Stimulated activated CD8-positive, alpha-beta memory T cell treated with anti-CD3 and anti-CD28 coated beads, Interleukin-4, amount 100 ng/mL, for 48 hours (primary cell): ENCODE measurements around the gene ABHD6.
"Not testable (repeated sequence)": the region's sequence is repeated elsewhere in the genome, so short reads cannot be mapped to it uniquely, and the experiment has no call there.

Source experiments
- DNase-seq: peaks from one replicate; pipeline ENCODE4 v3.0.0-alpha.2; 2020

The ABHD6 gene, protein sequence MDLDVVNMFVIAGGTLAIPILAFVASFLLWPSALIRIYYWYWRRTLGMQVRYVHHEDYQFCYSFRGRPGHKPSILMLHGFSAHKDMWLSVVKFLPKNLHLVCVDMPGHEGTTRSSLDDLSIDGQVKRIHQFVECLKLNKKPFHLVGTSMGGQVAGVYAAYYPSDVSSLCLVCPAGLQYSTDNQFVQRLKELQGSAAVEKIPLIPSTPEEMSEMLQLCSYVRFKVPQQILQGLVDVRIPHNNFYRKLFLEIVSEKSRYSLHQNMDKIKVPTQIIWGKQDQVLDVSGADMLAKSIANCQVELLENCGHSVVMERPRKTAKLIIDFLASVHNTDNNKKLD

DNA sequence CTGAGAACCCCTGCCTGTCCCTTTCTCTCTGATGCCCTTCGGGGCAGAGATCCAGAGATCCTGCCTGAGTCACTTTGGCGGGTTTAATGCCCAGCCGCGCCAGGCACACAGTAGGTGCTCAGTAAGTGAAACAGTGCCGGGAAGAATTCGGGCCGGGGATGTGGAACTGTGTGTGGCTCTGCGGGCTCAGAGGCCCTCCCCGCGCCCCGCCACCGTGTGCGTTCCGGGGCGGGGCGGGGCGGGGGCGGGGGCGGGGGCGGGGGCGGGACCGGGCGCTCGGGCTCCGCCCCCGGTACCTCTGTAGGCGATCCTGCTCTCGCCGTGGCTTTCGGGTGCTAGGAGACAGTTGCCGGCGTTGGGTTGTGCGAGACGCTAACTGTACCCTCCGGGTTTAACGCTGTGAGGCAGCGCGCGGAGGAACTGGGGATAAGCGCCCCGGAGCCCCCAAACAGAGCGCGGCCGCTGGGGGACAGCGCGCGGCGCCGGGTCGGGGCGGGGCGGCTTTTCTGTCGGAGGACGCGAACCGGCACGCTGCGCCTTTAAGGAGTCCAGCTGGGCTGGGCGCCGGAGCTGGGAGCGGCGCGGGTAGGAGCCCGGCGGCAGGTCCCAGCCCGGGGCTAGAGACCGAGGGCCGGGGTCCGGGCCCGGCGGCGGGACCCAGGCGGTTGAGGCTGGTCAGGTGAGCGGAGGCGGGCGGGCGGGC is at the start of gene ABHD6:
Gene ABHD6, plus strand, starts transcription at position 555 of the 703 bp plus-strand sequence. CDS start 18,795 bp downstream, outside the sequence.
- DNase-seq = peak; percentile 90

DNA sequence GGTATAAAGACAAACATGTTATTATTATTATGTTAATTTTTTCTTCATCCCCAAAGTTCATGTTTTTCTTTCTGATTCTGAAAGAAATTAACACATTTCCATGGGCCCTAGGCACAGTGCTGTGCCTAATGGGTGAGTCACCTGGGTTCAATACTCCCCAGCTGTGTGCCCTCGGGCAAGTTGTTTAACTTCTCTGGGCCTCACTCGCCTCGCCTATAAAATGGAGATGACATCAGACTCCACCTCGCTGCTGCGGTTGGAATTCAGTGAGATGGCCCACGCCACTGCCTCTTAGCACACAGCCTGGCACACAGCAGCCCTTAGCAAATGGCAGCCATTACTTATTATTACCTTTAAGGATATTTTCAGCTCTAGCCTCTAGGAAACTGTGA is 49.4 kb upstream of the ABHD6 start:
- DNase-seq = no peak

DNA sequence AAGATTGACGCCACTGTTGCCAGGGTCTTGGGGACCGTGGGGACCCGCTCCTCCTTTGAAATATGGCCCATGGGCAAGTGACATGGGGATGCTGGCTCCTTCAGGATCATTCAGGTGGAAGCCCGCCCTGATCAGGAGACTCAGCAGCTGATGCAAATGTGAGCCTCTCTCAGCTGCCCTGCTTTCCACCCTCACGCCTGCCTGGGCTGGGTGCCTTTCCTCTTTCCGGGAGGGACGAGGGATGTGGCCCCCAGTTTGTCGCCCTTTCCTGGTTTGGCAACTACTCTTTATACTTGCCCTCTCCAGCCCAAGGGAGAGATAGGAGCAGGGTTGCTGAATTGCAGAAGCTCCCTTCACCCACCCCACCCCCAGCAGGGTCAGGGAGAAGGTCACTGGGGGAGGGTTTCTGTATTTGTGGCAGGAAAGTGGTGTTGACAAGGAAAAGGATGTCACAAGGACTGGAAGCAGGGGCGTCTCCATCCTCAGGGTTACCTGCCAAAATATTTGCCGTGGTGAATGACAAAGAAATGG is 48.6 kb upstream of the ABHD6 start:
- no peak for DNase-seq

DNA sequence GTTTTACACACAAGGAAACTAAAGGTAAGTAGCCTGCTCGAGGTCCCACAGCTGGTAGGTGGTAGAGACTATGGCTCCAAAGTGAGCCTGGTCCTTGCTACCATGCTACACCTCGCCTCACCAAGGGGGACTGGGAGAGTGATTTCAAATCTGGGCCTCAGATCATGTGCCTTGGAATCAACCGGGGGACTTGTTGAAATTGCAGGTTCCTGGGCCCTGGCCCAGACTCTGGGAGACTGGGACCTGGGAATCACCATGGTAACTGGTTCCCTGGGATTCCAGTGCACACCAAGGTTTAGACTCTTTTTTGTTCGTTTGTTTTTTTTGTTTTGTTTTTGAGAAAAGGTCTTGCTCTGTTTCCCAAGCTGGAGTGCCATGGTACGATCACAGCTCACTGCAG is 47.9 kb upstream of the ABHD6 start:
- no peak for DNase-seq

DNA sequence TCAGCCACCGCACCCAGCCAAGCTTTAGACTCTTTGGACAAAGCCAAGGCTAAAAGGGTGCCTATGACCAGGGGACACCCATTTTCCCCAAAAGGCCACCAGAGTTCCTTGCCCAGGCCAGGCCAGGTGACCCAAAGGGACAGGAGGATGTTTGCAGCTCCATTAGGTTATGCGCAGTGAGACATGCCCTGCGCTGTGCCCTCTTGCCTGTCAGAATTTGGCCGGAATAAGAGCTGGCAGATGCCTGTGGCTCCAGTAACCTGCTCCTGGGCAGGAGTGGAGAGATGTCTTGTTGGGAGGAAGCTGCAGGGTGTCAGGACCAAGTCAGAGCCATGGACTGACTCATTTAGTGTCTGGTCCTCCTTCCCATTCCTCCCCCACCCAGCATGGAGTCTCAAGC is 47.3 kb upstream of the ABHD6 start:
- no peak for DNase-seq

DNA sequence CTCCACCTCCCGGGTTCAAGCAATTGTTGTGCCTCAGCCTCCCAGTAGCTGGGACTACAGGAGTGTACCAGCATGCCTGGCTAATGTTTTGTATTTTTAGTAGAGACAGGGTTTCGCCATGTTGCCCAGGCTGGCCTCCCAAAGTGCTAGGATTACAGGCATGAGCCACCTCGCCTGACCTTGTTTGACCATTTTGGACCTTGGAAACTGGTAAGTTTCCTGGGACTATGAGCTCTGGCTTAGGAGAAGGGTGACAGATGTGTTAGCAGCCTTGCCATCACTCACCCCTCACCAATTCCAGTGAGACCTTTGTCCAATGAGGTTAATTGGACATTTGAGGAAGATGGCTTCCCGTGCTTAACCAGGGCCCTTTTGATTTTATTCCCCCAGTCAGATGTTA is 46.7 kb upstream of the ABHD6 start:
- no peak for DNase-seq

DNA sequence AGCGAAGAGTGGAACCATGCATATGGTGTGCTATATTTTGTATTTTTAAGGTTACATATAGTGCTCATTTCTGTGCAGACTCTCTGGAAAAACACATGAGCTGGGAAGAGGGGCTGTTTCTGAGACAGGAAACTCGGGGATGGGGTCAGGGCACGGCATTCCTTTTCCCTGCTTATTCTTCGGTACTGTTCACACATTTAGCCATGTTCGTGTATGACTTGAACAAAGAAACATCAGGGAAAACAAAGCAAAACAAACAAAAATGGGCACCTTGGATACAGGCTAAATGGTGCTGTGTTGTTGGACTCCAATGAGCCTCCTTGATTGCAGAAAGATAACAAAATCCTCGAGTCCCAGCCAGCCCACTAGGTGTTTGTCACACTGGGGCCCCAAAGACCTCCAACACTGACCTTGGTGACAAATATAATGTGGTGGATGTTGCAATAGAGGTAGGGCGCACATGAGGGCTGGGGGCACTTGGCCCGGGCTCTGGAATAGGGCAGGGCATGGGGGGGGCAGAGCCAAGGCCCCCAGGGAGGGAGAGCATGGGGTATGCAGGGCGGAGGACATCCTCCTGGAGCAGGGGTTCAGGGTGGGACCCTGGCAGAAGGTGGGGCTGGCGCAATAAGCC is 46.1 kb upstream of the ABHD6 start:
- DNase-seq = no peak

DNA sequence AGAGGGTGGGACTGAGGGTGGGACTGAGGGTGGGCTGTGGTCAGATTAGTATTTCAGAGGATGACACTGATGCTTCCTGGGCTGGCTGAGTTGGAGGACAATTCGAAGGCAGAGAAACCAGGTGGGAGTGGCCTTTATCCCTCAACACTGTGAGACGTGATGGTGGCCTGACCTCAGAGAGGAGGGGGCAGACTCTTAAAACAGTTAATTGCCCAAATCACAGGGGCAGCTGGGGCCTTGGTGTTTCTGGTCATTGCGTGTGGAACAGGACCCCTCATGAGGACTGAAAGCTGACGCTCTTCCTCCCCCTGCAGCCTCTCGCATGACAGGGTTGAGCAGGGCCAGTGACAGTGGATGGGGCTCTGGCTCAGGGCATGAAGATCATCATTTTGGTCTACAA is 45.5 kb upstream of the ABHD6 start:
- no peak for DNase-seq

DNA sequence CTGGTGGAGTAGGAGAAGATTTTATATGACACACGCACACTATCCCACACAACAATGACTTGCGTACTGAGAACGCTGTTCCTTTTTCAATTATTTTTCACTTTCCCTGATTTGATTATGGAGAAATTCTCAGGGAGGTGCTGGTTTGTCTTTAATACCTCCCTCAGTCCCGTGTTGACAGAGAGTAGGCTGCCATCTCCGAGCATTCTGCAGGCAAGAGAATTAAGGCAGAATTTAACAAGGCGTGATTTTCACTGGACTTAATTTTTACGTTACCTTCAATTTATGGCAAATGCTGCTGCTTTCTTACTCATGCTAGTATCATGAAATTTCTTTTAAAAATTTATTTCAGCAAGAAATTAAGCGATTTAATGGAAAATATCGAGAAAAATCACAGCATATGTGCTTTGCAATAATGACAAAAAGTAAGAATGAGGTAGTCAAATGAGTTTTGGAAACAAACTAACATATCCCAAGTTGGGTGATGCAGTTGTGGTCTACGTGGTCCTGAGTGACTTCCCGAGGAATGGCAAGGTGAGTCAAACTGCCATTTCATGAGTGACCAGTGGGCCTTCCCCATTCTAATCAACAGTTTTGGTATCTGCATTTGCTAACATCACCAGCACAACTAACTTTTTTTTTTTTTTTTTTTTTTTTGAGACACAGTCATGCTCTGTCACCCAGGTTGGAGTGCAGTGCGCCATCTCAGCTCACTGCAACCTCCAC is 43.7 kb upstream of the ABHD6 start:
- DNase-seq = no peak

DNA sequence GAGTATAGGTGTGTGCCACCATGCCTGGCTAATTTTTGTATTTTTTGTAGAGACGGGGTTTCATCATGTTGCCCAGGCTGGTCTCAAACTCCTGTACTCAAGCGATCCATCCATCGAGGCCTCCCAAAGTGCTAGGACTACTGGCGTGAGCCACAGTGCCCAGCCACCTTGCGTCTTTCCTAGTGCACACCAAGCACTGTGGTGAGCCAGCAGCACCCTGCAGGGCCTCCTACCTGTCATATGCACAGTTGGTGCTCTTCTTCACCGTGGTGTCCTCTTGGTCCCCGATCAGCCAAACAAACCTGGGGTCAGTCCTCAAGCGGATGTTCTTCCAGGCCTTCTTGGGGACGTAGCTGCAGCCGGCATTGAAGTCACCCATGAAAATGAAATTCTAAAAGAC is 40.0 kb upstream of the ABHD6 start:
- DNase-seq = no peak

DNA sequence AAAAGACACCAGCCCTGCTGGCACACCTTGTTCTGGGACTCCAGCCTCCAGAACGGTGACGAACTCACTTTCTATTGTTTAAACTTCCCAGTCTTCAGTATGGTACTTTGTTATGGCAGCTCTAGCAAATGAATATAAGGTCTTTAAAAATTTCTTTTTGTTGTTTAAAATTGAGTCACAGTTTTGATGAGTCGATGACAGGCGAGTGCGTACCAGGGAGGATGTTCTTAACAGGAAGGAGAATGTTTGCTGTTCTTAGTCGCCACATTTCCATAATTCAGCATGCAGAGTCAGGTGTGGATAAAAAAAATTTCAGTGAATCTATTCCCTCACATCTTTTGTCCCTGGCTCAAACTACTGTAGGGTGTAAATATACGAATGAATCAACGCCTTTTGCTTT is 39.2 kb upstream of the ABHD6 start:
- DNase-seq = no peak

DNA sequence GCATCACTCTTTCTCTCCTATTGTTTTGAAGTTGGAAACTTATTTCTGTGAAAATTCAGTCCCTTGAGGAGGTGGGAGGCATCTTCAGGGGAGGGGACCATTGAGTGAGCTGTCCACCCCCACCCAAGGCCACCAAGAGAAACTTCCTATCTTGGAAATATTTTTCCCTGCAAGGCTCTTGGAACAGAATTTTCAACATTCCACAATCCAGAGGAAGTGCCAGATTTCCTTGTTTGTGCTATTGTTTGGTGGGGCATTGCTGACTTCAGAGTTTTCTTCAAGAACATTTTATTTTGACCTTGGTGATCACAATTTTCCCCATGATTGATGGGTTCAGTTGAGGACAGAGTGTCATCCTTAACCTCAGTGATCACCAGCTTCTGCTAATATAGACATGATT is 38.8 kb upstream of the ABHD6 start:
- no peak for DNase-seq

DNA sequence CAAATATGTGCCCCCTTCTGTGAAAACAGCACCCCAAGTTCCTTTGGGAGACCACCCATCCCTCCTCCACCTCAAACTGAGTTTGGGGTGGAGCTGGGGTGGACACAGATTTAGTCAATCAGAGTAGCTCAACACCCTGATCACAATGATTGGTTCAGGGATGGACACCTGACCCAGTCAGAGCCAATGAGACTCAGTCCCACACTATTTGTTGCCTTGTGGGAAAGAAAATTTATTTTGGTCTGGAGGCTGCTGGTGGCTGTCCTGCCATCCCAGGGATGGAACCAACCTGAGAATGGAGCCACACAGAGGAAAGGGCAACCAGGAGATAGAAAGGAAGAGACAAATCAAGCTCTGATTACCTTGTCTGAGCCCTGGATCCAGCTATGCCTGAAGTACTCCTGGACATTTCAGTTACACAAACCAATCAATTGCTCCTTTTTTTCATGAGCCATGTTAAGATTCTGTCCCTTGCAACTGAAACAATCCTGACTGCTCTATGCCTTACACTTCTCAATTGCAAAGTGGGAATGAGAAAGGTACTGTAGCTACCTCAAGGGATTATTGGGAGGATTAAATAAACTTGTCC is 37.4 kb upstream of the ABHD6 start:
- no peak for DNase-seq

DNA sequence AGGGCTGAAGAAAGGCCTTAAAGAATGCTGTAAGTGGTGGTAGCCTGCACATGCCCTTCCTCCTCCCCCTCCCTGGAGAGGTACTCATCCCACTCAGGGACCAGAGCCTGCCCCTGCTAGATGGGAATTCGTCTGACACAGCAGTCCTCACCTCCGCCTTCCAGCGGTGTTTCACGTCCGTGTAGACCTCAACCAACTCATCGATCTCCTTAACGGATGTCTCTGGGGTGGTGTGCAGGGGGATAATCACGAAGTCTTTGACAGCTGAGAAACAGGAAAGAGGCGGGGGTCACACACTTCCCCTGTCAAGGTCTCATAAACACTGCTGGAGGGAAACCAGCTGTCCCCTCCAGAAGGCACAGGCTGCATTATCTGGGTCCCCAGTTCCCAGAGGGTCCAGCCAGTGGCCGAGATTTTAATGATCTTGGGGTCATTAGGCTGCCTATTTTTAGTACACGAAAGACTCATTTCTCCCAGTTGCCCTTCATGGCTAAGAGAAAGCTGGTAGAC is 36.7 kb upstream of the ABHD6 start:
- DNase-seq = no peak

DNA sequence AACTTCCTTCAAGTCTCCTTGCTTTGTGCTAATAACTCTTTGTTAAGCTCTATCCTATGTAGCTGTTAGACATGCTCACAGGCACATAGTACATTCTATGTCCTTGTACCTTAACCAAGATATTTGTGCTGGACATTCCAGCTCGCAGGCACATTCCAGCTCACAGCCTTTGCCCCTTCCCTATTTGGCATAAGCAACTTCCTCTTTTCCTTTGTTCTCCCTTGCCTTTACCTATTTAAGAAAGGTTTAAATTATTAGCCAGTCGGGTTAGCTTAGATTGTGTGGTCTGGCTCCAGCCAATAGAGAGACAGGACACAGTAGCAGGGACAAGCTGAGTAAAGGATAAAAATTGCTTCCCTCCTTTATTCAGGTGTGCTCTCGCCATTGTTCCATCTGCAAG is 36.1 kb upstream of the ABHD6 start:
- not testable (repeated sequence) for DNase-seq

DNA sequence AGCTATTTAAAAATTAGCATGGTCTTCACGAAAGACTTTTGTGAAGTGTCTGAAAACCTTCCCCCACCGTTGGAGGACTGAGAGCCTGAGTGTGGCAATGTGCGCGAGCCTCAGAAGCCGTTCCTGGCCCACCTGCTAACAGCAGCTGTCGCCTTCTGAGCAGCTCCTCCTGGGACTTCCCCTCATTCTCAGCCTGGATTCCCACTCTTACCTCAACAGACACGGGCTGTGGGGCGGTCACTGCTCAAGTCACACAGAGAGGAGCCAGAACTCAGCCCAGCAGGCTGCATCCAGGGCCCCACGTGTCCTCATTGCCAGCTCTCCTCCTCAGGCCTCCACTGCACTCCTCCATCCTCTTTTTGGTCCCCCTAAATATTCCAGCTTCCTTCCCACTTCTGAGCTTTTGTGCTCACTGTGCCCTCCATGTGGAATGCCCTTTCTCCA is 34.7 kb upstream of the ABHD6 start:
- DNase-seq = no peak

DNA sequence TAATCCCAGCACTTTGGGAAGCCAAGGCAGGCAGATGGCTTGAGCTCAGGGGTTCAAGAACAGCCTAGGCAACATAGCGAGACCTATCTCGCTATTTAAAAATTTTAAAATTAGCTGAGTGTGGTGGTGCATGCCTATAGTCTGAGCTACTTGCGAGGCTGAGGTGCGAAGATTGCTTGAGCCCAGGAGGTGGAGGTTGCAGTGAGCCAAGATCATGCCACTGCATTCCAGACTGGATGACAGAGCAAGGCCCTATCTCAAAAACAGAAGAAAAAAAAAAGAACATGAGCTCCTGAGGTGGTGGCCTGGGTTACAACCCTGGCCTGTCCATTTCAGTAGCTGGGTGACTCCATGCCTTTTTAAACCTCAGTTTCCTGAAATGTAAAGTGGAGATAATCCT is 34.1 kb upstream of the ABHD6 start:
- DNase-seq = no peak

DNA sequence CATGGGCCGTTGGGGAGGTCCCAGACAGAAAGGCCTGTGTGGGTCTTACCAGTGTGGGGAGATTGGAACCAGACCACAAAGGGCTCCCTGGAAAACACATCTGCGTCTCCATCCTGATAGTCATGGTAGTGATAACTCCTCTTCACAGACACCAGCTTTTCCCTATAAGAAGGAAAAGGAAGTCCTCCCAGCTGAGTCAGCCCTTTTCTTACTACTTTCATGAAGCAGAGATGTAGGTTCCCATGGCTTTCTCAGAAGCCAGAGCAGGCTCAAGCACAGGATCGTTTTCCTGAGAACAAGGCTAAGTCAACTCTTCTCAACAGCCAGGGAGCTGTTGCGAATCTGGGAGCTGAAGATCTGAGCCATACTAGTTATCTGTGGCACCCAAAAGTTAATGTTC is 32.9 kb upstream of the ABHD6 start:
- no peak for DNase-seq

DNA sequence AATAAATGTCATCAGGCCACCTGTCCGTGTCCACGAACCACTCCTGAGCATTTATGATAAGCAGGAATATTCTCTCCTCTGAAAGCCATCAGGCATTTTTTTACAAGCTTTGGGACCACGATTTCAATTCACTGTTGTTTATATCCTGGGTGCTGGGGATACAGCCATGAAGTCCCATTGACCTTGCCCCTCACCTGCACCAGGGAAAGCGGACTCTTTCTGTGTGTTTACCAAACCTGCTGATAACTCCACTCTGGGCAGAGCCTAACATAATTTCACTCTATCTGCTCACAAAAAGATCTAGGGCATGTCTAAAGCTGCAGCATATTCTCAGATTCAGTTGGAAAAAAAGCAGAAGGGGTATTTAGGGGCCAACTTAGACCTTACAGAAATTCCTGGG is 31.6 kb upstream of the ABHD6 start:
- no peak for DNase-seq

DNA sequence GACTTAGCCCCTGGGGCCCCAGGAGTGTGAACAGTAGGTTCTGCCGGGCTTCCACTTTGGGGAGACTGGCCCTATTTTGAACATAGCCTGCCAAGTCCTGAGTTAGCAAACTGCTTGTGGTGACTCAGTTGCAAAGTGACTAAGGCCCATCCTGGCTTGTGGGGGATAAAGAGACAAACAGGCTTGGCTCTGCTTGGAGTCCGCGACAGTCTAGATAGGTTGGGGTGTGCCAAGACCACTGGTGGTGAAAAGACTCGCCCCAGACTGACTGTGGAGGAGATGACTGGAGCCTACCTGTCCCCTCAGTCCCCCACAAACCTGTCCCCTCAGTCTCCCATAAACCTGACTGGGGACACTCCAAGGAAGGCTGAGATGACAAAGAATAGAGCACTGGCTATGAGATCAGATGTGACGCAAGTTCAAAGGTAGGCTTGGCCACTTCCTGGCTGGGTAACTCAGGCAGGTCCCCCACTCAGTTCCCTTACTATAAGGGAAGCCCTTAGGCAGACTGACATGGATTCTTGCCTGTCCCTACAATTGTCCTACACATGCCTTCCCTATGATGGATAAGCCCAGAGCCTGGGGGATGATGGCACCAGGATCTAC is 31.1 kb upstream of the ABHD6 start:
- DNase-seq = peak; percentile 48

DNA sequence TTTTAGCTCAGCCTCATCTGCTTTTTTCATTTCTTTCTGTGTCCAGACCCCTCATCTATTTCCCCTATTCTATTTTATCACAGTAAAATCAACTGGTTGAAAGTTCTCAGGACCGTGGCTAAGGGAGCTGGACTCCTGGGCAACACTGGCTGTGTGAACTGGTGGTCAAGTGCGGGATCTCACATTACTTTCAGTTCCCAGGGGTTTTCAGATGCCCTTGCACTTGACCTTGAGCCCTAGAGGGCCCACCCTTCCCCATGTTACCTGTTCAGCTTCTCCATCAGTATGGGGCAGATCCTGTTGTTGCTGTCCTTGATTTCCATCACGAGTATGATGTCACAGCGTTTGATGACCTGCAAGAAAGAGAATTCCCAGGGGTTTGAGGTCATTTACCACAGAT is 29.6 kb upstream of the ABHD6 start:
- DNase-seq = no peak

DNA sequence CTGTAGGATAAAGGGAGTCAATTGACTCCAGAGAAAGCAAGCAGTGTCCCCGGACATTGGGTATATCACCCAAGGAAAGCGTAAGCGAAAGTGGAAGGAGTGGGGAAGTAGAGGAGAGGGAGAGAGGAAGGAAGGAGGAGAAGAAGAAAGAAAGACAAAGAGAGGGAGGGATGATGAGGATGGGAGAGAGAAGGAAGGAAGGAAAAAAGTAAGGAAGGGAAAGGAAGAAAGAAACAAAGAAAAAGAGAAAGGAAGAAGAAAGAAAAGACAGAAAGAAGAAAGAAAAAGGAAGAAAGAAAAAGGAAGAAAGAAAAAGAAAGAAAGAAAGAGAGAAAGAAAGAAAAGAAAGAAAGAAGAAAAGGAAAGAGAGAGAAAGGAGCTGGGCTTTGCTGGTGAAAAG is 27.7 kb upstream of the ABHD6 start:
- DNase-seq = no peak
